HG03565 (cell line): Measurements from ENCODE around the gene C1GALT1.
"Not testable (repeated sequence)": the region's sequence is repeated elsewhere in the genome, so short reads cannot be mapped to it uniquely, and the experiment has no call there.

Experiments used
- ATAC-seq: cut with Tn5 transposase; IDR thresholded peaks from one replicate; pipeline ENCODE4 v1.9.1; 2021; ENCODE audit warnings: mild to moderate bottlenecking, moderate library complexity; ENCODE audit not compliant: unreplicated experiment

C1GALT1 gene

DNA sequence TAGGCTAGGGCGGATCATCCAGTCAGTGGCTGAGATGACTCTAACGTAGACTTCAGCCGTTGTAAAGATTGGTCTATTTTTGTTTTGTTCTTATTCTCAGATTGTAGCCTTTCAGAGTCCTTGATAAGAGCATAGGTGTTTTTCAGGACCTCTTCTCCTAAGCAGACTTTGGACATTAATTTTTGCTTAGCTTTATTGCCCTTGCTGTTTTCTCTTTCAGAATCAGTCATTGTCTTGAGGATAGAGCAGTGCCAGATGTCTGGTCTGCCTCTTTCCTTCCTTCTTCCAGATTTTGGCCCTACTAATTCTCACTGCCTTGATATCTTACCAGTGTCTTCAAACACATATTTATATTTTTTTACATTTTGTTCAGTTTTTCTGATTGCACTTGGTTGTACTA lies 49.5 kb downstream of the C1GALT1 start:
- no peak for ATAC-seq

DNA sequence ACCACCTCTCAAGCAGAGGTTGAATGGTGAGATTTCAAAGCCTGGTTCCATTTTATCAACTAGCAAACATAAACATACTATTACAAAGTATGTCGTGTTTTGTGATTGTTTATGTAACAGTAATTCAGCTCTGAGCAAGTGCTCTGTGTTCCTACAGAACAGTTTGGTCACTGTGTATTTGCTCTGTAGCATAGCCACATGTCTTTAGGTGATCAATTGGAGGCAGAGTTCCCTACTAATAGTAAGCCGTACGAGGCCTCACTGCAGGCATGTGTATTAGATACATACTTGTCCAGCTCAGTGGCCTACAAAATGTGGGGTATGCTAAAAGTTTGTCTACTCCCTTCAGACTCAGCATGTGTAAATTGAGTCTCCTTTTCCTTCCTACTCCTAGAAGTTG lies 53.0 kb downstream of the C1GALT1 start:
- ATAC-seq: no peak

- ATAC-seq: no peak
Observed at GRCh38 chr7:7236041-7236440, 53.7 kb downstream of the C1GALT1 start.

- no peak for ATAC-seq
Observed at GRCh38 chr7:7237201-7237977, 55.0 kb downstream of the C1GALT1 start.

DNA sequence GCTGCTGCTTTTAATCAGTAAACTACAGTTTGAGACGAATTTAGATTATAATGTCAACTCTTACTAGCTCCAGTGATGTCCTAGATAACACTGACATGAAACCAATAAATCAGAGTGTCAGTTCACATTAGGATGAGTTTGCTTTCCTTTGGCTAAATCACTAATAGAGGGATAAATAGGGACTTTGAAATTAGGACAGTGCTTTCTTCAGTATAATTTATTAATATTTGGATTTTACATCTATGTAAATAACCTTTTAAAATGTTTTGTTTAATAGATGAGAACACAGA lies 55.6 kb downstream of the C1GALT1 start:
- ATAC-seq: no peak

DNA sequence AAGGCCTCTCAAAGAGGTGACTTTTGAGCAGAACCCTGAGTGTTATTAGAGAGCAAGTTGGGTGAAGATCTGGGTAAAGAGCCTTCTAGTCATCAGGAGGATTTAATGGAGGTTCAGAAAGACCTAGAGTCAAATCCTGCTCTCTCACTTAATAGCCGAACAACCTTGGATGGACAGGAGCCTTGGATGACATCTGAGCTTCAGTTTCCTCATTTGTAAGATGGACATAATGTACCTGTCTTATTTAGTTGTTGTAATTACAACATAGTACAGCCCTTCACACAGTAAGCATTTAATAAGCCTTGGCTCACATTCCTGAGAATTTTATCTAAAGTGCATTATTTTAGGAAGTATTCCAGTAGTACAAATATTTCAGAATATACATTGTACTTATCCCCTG lies 57.0 kb downstream of the C1GALT1 start:
- ATAC-seq: no peak

DNA sequence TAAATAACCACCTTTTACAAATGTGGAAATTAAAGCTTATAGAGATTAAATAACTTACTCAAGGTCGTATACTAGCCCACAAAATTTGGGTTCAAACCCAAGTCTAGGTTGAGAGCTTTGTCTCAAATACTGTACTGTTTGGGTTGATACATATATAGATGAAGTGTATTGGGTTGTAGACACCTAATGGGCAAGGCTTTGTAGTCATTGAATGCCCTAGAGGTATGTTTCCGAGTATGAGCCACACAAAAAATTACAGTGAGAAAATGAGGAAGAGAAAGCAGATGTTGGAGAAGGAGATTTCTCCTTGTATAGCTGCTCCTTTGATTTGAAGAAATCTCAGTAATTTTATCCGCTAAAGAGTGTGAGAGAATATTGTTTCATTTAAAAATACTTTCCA lies 60.6 kb downstream of the C1GALT1 start:
- no peak for ATAC-seq

GRCh38 chr7:7245233-7245632 lies 62.9 kb downstream of the C1GALT1 start:
- not testable (repeated sequence) for ATAC-seq

- ATAC-seq: no peak
Observed at GRCh38 chr7:7246223-7246622, 63.9 kb downstream of the C1GALT1 start.

DNA sequence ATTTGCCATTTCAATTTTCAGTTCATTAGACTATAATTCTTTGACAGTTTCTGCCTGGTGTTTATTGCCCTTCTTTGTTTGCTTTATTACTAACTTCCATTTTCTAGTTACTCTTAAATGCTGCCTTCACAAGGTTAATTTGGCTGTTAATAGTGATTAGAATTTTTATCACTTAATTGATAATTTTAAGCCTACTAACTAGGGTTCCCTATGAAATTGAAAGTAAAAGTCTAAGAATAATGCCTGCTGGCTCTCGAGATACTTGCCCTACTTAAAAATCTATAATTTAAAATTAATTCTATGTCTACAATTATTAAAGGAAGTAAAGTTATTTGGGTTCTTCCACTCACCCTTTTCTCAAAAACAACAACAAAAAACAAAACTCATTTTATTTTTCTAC lies 65.3 kb downstream of the C1GALT1 start:
- ATAC-seq: no peak

DNA sequence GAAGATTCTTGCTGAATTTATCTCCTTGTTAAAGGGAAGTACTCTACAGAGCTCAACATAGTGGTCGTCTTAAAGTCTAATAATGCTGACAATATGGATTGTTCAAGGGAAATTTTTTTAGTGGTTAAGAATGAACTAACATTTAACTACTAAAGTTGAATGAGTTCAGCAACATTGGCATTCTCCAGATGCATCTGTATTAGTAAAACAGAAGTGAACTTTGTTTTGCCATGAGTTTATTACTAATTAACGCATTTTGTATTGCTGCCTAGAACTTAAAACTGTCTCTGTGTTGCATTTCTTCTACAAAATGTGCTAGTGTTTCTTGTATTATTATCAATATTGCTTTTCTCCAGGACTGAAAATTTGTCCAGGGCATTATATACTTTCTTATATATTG lies 67.5 kb downstream of the C1GALT1 start:
- no peak for ATAC-seq

- peak; percentile 98 for ATAC-seq
Observed at GRCh38 chr7:7251742-7252141, 69.4 kb downstream of the C1GALT1 start.

DNA sequence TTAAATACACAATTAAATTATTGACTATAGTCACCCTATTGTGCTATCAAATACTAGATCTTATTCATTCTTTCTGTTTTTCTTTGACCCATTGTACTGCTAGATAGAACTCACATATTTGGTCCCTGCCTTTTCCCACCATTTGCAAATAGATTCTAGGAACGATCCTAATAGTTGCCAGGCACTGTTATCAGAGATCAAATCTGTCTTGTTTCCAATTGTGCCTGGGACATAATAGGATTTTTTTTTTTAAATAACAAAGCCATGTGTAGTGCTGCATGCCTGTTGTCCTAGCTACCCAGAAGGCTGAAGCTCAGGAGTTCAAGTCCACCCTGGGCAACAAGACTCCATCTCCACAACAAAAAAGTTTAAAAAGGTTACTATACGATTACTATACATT lies 72.0 kb downstream of the C1GALT1 start:
- no peak for ATAC-seq

GRCh38 chr7:7254908-7255307 lies 72.6 kb downstream of the C1GALT1 start:
- no peak for ATAC-seq

GRCh38 chr7:7256731-7257274 lies 74.5 kb downstream of the C1GALT1 start:
- ATAC-seq: no peak

DNA sequence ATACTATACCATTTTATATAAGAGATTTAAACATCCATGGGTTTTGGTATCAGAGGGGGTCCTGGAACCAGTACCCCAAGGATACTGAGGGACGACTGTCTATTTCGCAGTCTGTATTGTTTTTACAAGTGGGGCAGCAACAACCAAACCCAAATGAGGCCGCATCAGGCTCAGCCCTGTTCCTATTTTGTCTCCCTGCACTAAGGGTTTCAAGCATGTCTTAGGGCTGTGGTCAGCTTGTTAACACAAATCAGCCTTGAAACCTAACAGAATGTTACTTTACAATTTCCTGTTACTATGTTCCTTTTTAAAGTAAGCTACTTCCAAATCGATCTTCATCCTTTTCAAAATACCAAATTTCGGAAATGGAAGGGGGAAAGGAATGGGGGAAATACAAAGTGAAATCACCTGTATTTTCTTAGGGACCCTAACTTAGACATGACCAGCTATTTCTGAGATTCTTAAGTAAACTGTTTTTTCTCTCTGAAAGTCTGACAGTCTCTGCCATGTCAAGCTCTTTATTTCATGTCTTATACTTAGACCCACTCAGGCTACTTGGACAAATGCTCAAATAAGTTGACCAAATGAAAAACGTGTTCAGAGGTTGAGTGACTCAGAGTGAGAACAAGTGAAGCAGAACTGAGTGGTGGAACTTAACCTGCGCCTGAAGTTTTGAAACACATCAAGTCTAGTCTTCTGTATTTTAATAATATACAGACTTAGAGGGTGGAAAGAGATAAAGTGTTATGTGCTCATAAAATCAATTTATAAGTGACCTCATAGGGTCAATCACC lies 75.8 kb downstream of the C1GALT1 start:
- peak; percentile 91 for ATAC-seq

DNA sequence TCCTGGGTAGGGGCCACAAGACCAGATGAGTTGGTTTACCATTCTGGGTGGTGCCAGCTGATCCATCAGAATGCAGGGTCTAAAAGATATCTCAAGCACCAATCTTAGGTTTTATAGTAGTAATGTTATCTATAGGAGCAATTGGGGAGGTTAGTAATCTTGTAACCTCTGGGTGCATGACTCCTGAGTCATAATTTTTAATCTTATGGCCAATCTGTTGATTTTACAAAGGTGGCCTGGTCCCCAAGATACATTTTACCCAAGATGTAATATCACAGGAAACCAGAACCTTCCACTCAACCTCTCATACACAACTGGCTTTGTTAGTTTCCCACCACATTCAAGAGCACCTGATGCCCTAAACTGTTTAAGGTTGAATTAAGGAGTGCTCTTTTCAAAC lies 79.5 kb downstream of the C1GALT1 start:
- no peak for ATAC-seq

DNA sequence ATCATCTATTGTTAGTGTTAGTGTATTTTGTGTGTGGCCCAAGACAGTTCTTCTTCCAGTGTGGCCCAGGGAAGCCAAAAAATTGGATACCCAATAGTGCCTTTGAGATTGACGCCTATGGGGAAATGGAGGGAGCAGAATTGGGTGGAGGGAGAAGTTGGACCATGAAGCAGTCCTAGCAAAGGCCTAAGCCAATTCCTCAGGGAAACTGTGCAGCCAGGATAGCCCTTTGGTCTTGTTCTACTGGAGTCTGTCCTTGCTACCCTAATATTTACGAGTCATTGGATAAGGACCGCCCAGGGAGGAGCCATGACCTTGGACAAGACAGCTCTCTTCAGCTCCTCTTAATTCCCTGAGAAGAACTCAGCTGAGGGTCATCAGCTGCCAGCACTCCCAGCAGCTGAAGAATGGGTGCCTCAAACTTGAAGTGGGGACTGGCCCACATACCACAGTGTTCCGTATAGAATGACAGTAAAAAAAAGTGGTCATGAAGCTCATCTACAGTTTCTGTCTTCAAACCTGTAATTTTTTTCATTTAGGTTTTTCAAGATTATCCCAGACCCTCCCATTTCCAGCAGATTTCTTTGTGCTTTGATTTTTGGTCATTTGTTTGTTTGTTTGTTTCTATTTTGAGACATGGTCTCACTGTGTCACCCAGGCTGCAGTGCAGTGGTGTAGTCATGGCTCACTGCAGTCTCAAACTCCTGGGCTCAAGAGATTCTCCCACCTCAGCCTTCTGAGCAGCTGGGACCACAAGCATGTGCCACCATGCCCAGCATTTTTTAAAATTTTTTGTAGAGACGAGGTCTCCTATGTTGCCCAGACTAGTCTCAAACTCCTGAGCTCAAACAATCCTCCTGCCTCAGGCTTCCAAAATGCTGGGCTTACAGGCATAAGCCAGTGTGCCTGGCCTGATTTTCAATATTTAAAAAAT lies 81.2 kb downstream of the C1GALT1 start:
- ATAC-seq: no peak

DNA sequence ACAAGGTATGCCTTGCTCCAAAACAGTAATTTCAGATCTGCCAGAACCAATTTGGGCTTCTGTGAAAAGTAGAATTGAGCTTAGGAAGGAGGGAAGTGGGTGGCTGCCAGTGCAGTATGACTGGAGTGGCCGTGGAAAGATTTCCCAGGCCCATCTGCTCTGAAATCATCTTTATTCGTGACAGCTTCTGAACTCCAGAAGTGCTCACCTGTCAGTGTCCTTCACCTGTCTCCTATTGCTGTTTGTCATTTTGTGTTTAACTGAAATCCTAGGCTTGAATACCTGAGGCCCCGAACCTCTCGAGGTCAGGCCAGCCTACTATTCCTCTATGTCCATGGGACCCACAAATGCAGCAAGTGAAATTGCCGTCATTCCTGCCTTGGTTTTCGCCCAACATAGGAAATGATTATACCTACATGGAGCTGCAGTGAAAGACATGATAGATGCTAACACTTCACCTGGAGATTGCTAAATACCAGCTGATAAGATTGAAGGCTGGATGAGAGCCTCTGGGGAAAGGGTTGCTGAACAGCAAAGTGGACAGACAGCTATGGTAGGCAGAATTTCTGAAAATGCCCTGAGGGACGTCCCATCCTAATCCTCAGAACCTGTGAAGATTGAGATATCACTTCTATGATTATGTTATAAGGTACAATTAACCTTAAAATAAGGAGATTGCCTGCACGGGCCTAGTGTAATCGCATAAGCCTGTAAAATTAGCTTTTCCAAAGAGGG lies 82.1 kb downstream of the C1GALT1 start:
- ATAC-seq: no peak
